ENCODE results near the gene KCNIP4.

KCNIP4 gene

DNA sequence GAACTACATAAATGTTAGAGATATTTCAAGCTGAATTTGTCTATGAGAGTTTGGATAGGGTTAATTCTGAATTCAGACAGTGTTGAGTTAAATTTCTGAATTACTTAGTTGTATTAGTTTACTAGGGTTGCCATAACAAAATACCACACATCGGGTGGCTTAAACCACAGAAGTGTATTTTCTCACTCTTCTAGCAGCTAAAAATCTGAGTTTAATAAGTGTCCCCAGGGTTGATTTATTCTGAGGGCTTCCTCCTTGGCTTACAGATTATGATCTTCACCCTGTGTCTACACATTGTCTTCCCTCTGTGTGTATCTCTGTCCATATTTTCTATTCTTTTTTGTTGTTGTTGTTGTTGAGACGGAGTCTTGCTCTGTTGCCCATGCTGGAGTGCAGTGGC lies 929.8 kb downstream of the KCNIP4 start:
- DNase-seq, result no peak

DNA sequence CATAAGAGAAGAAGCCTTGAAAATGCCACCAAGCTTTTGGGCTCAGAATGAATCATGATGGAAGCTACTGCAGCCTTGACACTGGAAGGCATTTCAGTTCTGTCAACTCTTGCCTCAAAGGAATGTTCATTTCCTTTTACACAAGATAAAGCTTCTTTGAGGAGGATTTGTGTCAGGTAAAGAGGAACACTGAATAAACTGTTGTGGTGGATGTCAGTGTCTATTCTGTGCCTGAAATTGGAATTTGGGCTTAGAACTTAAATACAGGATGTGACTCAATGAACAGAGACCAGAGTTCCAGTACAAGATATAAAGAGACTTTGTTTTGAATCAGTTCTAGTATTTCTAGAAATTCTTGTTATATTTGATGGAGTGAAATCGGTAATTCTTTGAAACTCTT lies 935.1 kb downstream of the KCNIP4 start:
- DNase-seq, result no peak

- DNase-seq, result no peak
Measured at GRCh38 chr4:21012851-21013331, 935.7 kb downstream of the KCNIP4 start.

- DNase-seq, result no peak
Measured at GRCh38 chr4:21011106-21011505, 937.5 kb downstream of the KCNIP4 start.

DNA sequence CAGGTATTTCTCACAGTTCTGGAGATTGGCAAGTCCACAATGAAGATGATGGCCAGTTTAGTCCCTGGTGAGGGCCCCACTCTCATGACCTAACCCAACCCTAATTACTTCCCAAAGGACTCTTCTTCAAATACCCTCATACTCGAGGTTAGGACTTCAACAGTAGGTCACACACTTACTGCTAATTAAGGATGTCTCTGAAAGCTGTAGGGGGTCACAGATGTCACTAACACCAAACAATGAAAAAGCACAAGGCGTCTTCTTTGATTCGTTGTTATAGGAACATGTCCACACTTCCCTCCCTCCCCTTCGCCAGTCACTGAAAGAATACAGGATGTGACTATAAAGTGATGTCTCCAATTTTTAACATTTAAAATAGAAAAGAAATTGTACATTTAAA lies 938.6 kb downstream of the KCNIP4 start:
- DNase-seq, result no peak

- DNase-seq, result no peak
Measured at GRCh38 chr4:21005647-21006046, 942.9 kb downstream of the KCNIP4 start.

DNA sequence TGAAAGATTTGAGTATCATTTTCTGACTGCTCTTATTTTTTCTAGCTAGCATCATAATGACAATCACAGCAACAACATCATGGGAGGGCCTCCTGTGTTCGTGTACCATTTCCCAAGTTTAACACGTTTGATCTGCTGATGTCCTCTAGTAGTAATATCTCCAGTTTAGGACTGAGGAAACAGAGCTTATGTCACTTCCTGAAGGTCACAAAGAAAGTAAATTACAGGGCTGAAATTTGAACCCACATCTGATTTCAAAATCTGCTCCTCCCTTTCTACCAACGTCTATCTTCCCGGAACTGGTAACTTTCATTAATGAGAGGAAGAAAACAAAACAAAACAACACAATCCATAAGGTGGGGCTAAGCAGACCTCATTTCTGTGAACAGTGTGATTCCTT lies 945.6 kb downstream of the KCNIP4 start:
- DNase-seq, result no peak

GRCh38 chr4:21002286-21002685 lies 946.3 kb downstream of the KCNIP4 start:
- no peak for DNase-seq

DNA sequence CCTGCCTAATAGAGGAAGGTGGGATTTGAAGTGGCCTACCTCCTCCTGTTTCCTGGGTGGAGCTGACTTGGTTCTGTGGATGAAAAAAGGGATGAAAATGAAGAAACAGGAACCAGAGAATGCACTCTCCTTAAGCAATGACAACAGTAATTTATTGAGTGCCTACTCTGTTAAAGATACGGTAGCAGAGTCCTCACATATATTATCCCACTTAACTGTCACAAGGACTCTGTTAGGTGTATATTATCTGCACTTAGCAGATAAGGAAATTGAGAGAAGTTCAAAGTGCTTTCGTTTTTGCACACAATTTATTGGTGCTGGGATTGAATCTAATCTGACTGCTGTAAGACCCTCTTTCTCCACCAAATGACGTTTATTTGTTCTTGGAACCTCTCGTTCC lies 947.1 kb downstream of the KCNIP4 start:
- no peak for DNase-seq

GRCh38 chr4:20997886-20998285 lies 950.7 kb downstream of the KCNIP4 start:
- no peak for DNase-seq

DNA sequence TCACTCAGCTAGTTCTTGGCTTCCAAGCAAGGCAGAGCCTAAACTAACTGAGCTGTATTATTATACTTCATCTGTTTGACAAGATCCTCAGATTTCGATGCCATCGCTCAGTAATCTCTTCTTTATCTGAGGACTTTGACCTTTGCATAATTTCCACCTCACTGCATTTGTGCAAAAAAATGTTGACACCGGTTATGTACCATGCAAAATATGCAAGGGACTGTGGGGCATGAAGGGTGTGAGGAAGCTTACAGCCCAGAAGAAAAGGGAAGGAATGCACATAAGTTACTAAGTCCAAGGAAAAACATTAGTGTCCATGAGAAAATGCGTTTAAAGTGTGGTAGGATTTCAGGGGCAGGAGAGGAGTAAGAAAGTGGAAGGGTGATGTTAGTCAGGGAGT lies 953.0 kb downstream of the KCNIP4 start:
- no peak for DNase-seq

GRCh38 chr4:20995015-20995414 lies 953.6 kb downstream of the KCNIP4 start:
- DNase-seq, result no peak

DNA sequence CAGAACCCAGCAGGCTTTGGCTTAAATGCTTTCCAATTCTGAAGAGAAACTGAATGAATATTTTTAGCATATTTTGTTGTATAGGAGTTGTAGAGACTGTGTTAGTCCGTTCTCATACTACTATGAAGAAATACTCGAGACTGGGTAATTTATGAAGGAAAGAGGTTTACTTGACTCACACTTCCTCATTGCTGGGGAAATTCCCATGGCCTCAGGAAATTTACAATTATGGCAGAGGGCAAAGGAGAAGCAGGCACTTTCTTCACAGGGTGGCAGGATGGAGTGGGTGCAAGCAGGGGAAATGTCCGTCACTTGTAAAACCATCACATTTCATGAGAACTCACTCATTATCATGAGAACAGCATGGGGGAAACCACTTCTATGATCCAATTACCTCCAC lies 956.6 kb downstream of the KCNIP4 start:
- no peak for DNase-seq

DNA sequence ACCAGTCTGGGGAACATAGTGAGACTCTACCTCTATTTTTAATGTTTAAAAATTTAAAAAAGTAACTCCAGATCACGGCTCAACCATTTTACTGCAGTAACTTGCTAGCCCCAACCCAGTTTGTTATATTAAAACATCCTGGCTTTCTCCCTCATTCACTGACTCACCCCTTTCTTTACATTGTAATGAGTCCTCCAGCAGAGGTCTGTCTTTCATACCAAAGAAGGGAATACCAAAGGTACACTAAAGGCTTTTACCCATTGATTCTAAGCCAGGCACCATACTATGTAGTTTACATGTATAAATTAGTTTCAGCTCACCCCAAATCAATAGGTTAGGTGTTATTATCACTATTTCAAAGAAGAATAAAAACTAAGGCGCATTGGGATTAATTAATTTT lies 961.4 kb downstream of the KCNIP4 start:
- no peak for DNase-seq

GRCh38 chr4:20984576-20984836 lies 964.1 kb downstream of the KCNIP4 start:
- DNase-seq, result no peak

DNA sequence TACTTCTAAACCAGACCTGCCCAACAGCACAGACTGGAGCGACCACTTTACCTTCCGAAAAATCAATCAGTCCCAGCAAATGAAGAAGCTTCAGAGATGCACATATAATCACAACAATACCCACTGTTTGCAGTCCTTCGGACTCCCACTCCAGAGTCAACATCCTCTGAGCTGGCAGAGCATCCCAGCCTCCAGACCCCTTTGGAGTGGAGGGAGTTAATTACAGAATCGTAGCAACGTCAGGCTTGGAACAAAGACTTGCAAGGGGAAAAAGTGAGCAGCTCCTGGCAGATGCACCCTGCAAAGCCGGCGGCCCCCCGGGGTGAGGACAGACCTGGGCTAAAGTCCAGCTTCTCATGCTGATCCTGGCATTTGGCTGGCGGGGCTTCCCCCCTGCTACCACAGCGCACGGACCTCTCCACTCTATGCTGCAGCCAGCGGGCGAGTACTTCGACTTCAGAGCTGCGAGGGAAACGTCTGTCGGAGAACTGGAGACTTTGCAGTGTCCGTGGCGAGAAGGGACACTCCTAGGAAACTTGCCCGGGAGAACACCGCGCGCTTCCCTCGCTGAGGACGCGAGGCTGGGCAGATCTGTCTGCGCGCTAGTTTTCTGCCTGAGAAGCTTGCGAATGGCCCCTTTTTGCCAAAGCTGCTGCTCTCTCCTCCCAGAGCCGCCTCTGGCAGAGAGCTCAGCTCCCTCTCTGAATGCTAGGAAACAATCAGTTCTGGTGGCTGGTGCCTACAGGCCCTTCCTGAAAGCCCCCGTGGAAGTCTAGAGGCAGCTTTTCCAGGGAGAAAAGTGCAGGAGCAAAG lies 964.6 kb downstream of the KCNIP4 start:
- no peak for DNase-seq

DNA sequence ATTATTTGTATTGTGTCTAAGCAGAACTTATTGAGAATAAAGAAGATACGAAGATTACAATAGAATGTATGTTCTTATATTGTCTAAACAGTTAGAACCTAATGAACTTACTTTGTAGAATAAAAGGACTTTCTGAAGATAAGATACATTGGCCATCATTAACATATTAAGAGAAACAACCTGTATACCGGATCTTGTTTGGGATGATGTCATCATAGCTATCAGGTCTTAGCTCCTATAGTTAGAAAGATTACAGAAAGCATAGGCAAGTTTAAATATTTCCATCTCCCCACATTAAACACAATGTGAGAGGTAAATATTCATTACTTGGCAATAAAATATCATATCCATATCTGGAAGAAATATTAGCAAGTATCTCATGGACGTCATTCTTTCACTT lies 966.0 kb downstream of the KCNIP4 start:
- DNase-seq, result no peak

DNA sequence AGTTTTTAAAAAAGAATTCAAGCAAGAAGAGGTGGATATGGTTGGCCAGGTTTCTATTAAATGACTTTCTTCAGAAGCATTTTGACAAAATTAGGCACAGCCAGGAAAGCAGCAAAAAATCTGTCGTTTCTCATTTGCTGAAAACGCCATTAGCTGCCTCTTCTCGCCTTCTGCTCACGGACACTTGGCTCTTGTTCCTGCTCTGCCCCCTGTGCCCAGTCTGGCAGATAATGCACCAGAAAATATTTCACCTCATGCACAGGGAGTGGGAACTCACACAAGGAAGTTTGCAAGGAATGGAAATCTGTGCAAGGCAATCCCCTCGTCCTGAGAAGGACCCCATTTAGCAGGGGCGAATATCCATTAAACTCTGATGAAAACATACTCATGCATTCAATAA lies 988.3 kb downstream of the KCNIP4 start:
- DNase-seq, result no peak

GRCh38 chr4:20954541-20954940 lies 994.0 kb downstream of the KCNIP4 start:
- no peak for DNase-seq

DNA sequence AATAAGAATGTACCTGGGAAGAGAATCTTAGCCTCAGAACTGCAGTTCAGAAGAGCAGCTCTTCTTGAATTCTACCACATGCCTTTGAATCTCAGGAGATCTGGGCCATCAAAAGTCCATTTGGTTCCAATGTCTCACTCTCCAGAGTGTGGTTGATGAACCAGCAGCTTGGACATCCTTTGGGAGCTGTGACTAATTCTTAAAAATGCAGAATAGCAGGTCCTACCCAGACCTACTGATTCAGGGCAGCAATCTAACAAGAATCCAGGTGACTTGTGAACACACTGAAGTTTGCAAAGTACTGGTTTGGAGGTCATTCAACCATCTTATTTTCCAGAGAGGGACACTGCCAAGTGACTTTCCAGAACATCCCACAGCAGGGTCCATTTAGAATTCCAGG lies 1003.6 kb downstream of the KCNIP4 start:
- DNase-seq, result no peak

DNA sequence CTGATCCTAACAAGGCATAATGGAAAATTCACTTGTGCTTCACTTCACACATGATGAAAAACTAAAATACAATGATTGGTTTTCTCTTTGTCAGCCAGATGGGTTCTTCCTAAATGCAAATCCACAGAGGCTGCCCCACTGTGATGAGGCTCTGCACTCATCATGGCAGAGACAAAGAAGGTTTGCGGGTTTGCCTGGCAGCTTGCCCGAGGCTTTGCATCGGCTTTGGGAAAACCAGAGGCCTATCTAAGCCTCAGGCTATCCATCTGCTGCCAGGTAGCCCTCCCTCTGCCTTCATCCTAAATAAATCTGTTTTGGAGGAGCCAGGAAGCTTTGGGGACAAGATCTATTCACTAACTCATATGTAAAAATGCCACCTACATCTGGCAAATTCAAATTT lies 1004.1 kb downstream of the KCNIP4 start:
- no peak for DNase-seq

- no peak for DNase-seq
Measured at GRCh38 chr4:20938204-20938603, 1010.4 kb downstream of the KCNIP4 start.

DNA sequence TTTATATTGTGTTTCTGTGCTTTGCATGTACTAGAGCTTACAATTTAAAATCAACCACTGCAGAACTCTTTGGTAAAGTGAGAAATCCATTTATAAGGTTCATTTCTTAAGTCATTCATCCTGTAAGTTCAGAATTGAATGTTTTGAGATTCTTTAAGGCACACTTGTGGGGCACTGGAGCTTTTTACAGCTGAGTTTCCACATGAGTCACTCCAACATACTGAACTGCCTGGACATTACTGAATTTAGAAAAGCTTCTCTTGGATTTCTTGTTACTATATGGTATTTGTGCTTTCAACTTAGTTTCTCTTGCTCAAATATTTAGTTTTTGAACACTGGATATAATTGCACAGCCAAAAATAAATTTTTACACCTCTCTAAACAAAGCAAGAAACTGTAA lies 1022.0 kb downstream of the KCNIP4 start:
- DNase-seq, result no peak

- no peak for DNase-seq
Measured at GRCh38 chr4:20925176-20925575, 1023.4 kb downstream of the KCNIP4 start.

GRCh38 chr4:20922962-20923361 lies 1025.6 kb downstream of the KCNIP4 start:
- no peak for DNase-seq

Data from effector CD4-positive, alpha-beta T cell (primary cell).